Stimulated activated CD4-positive, alpha-beta T cell treated with anti-CD3 and anti-CD28 coated beads, Interleukin-15, amount 100 ng/mL, for 48 hours (primary cell): ENCODE results near the gene IPO11.
"Not testable (repeated sequence)": the region's sequence is repeated elsewhere in the genome, so short reads cannot be mapped to it uniquely, and the experiment has no call there.

ENCODE experiments used
- DNase-seq, 2 donors: peaks; one replicate each; pipeline ENCODE4 v3.0.0-alpha.2; 2020; ENCODE audit warnings: low read depth in 2 of 2

Gene IPO11

GRCh38 chr5:62513085-62513484 lies 100.5 kb downstream of the IPO11 start:
- DNase-seq, result not testable (repeated sequence)

GRCh38 chr5:62514510-62515119 lies 102.1 kb downstream of the IPO11 start:
- DNase-seq, result no peak

DNA sequence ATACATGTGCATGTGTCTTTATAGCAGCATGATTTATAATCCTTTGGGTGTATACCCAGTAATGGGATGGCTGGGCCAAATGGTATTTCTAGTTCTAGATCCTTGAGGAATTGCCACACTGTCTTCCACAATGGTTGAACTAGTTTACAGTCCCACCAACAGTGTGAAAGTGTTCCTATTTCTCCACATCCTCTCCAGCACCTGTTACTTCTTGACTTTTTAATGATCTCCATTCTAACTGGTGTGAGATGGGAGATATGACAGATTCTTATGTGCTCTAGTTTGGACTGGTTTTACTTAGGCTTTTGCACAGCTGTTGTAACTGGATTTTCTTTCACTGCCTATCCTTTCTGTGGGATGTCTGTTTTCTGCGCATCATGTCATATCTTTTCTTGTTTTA lies 108.2 kb downstream of the IPO11 start:
- not testable (repeated sequence) for DNase-seq

DNA sequence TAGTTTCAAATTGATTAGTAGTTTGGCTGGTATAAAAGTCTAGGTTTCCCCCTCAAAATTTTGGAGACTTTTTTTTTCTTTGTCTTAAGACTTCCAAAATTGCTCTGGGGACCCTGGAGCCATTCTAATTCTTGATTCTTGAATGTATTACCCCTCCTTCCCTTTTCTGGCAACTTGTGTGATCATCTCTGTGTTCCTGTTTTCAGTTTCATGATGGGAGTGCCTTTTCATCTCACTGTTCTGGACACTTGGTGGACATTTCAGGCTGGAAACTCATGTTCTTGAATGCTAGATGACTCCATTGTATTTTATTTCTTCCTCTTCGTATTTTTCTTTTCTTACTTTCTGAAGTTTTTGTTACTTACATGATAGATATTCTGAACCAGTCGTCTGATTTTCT lies 108.8 kb downstream of the IPO11 start:
- DNase-seq, result no peak

DNA sequence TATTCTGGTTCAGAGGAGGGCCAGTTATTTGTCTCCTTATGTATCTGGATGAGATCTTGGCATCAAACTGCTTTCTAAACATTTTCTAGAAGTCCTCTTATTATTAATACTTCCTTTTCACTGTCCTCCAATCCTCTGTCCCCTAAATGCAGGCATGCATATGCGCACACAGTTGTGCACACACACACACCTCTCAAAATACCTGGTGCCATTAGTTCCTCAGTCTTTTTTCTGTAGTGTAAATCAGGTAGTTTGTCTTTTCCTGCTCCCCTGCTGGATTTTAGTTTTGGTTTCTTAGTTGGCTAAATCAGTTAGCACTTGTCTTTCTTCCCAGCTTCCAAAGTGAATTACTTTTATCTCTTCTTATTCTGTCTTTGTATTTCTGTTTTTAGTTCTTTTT lies 110.2 kb downstream of the IPO11 start:
- DNase-seq, result no peak

GRCh38 chr5:62533597-62533996 lies 121.0 kb downstream of the IPO11 start:
- no peak for DNase-seq

- DNase-seq, result no peak
Observed at GRCh38 chr5:62534461-62535236, 122.1 kb downstream of the IPO11 start.

GRCh38 chr5:62536232-62536631 lies 123.7 kb downstream of the IPO11 start:
- no peak for DNase-seq

DNA sequence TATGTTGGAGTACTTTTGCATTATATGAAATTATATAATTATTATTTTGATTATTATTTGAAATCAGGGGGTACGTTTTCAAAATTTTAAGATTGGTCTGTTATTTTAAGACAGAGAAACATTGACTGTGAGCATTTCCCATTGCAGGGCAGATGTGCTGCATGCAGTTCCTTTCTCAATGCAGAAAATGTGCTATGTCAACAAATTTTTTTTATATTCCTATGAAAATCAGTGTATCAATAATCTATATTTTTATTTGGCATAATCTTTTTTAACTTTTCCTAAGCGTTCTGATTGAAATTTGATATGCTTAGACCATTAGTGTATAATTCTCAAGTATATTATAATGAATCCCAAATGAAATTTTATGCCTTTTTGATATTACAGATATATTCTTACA lies 124.2 kb downstream of the IPO11 start:
- no peak for DNase-seq

- peak; percentile 3 to 11 for DNase-seq
Observed at GRCh38 chr5:62538017-62538942, 125.7 kb downstream of the IPO11 start.

DNA sequence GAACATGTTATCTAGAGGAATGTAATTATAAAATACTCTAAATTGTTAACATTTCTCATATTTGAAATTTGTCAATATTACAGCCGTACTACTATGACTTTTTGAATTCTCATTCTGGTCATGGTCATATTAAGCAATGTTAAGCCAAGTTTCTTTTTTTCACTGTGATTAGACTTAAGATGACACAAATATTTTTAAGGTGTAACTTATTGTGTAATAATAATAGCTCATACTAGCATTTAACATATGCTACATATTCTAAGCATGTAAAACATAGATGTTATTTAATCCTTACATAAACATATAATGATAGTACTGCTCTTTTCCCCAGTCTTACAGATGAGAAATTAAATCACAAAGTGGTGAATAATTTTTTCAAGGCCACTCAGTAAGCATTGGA lies 130.2 kb downstream of the IPO11 start:
- DNase-seq, result no peak

GRCh38 chr5:62547945-62548630 lies 135.5 kb downstream of the IPO11 start:
- DNase-seq, result no peak

- DNase-seq, result no peak
Observed at GRCh38 chr5:62550103-62550502, 137.5 kb downstream of the IPO11 start.

GRCh38 chr5:62555930-62556329 lies 143.4 kb downstream of the IPO11 start:
- no peak for DNase-seq

GRCh38 chr5:62558941-62559340 lies 146.4 kb downstream of the IPO11 start:
- no peak for DNase-seq

GRCh38 chr5:62560786-62561185 lies 148.2 kb downstream of the IPO11 start:
- DNase-seq, result no peak

- no peak for DNase-seq
Observed at GRCh38 chr5:62561896-62562295, 149.3 kb downstream of the IPO11 start.

DNA sequence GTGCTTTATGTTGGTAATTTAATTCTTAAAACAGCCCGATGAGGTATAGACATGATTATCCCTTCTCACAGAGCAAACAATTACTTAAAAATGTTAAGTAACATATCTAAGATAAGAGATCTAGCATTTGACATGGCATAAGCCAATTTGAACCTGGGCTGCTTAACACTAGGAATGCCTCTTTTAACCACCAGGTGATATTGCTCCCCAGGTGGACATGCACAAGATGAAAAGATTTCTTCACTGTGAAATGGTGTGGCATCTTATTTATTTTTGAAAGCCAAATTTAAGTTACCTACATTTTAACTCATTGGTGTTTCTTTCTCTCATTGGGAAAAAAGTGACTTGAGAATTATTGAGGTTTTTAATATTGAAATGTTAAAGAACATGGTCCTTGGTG lies 150.3 kb downstream of the IPO11 start:
- DNase-seq, result no peak

- no peak for DNase-seq
Observed at GRCh38 chr5:62564101-62564500, 151.5 kb downstream of the IPO11 start.

GRCh38 chr5:62565740-62566139 lies 153.2 kb downstream of the IPO11 start:
- not testable (repeated sequence) for DNase-seq

GRCh38 chr5:62568143-62568542 lies 155.6 kb downstream of the IPO11 start:
- DNase-seq, result no peak
